ENCODE measurements around the gene RPL19.
A peak's percentile ranks its signal among the peaks of the same experiment; 100 is the strongest.
"Not testable (repeated sequence)": the region's sequence is repeated elsewhere in the genome, so short reads cannot be mapped to it uniquely, and the experiment has no call there.

Gene RPL19

GRCh38 chr17:39166437-39167335 is 33.4 kb upstream of the RPL19 start:
- no peak for DNase-seq (ENCODE audit: insufficient read length, low spot score)
- TF ChIP-seq, protein P1, sequence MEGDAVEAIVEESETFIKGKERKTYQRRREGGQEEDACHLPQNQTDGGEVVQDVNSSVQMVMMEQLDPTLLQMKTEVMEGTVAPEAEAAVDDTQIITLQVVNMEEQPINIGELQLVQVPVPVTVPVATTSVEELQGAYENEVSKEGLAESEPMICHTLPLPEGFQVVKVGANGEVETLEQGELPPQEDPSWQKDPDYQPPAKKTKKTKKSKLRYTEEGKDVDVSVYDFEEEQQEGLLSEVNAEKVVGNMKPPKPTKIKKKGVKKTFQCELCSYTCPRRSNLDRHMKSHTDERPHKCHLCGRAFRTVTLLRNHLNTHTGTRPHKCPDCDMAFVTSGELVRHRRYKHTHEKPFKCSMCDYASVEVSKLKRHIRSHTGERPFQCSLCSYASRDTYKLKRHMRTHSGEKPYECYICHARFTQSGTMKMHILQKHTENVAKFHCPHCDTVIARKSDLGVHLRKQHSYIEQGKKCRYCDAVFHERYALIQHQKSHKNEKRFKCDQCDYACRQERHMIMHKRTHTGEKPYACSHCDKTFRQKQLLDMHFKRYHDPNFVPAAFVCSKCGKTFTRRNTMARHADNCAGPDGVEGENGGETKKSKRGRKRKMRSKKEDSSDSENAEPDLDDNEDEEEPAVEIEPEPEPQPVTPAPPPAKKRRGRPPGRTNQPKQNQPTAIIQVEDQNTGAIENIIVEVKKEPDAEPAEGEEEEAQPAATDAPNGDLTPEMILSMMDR (IDR thresholded peaks at IDR 0.05; ENCODE audit: insufficient read depth, missing control alignments), result no peak
- no peak for FAIRE-seq

- no peak for FAIRE-seq
- peak; percentile 83 for DNase-seq (ENCODE audit: insufficient read length, low spot score)
- TF ChIP-seq, protein P1 (IDR thresholded peaks at IDR 0.05; ENCODE audit: insufficient read depth, missing control alignments), result no peak
Observed at GRCh38 chr17:39167476-39167875, 32.6 kb upstream of the RPL19 start.

- FAIRE-seq; DNase-seq (ENCODE audit: insufficient read length, low spot score): not testable (repeated sequence)
Observed at GRCh38 chr17:39168503-39168902, 31.6 kb upstream of the RPL19 start.

DNA sequence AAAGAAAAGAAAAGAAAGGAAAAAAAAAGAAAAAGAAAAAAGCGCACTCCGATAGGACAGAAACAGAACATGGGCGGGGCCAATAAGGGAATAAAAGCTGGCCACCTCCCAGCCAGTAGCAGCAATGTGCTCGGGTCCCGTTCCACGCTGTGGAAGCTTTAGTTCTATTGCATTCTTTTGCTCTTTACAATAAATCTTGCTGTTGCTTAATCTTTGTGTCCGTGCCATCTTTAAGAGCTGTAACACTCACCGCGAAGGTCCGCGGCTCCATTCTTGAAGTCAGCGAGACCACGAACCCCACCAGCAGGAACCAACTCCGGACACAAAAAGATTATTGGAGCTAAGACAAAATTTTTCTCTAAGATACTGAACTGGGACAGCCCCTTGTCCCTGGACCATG is 31.0 kb upstream of the RPL19 start:
- FAIRE-seq (no peak), DNase-seq (ENCODE audit: insufficient read length, low spot score) (no peak)
- TF ChIP-seq, protein P1 (IDR thresholded peaks at IDR 0.05; ENCODE audit: insufficient read depth, missing control alignments), result no peak

- FAIRE-seq (no peak), DNase-seq (ENCODE audit: insufficient read length, low spot score) (no peak)
- TF ChIP-seq, protein P1 (IDR thresholded peaks at IDR 0.05; ENCODE audit: insufficient read depth, missing control alignments), result no peak
Observed at GRCh38 chr17:39169518-39169917, 30.6 kb upstream of the RPL19 start.

DNA sequence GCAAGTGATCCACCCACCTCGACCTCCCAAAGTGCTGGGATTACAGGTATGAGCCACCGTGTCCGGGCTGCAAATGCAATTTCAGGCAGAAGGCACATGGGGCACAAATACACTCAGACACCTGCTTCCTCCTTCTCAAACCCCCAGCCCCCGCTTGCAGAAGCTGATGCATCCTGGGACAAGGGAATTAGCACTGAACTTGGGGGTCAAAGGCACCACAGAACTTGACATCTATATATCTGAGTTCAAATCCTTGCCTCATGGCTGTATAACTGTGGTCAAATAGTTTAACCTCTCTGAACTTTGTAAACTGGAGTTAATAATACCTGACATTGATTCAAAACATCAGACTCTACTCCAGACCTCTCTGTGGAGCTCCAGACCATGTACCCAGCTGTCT is 30.0 kb upstream of the RPL19 start:
- TF ChIP-seq, protein P1 (IDR thresholded peaks at IDR 0.05; ENCODE audit: insufficient read depth, missing control alignments), result no peak
- DNase-seq (ENCODE audit: insufficient read length, low spot score) (no peak), FAIRE-seq (no peak)

DNA sequence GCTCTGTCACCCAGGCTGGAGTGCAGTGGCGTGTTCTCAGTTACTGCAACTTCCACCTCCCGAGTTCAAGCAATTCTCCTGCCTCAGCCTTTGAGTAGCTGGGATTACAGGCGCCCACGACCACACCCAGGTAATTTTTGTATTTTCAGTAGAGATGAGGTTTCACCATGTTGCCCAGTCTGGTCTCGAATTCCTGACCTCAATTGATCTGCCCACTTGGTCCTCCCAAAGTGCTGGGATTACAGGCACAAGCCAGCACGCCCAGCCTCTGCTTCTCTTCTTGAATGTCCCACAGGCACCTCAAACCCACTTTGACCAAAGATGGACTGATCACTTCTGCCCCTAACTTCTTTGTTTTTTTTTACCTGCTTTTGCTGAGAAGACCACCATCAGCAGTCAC is 29.5 kb upstream of the RPL19 start:
- no peak for DNase-seq (ENCODE audit: insufficient read length, low spot score)
- TF ChIP-seq, protein P1 (IDR thresholded peaks at IDR 0.05; ENCODE audit: insufficient read depth, missing control alignments), result no peak
- FAIRE-seq, result no peak

Measured in D721Med (cell line).